Ascending aorta (tissue), 2 donors: ENCODE data around the gene DDR1. TPM values are rescaled to one million over a fixed set of nuclear protein-coding genes. Genes with fewer than 3 reads are reported as not detected.
"Not testable (repeated sequence)": the region's sequence is repeated elsewhere in the genome, so short reads cannot be mapped to it uniquely, and the experiment has no call there.

Experiments used
- DNase-seq, 2 donors: peaks; one replicate each; pipeline ENCODE4 v3.0.0-alpha.2; 2019; ENCODE audit warnings: low spot score in 2 of 2
- H3K27ac ChIP-seq, 2 donors: fragments of 200-600 bp; sonication (generic); one replicate each; pipeline ENCODE4 v1.5.1; 2016 to 2017; ENCODE audit warnings: mild to moderate bottlenecking in 1 of 2
- H3K27me3 ChIP-seq: fragments of 200-600 bp; sonication (generic); one replicate; pipeline ENCODE4 v1.5.1; 2017
- H3K36me3 ChIP-seq, 2 donors: fragments of 200-600 bp; sonication (generic); one replicate each; pipeline ENCODE4 v1.5.1; 2016
- H3K4me1 ChIP-seq, 2 donors: fragments of 200-600 bp; sonication (generic); one replicate each; pipeline ENCODE4 v1.5.1; 2016 to 2017; ENCODE audit warnings: mild to moderate bottlenecking in 1 of 2
- H3K4me3 ChIP-seq, 2 donors: fragments of 200-600 bp; sonication (generic); one replicate each; pipeline ENCODE4 v1.5.1; 2016 to 2017; ENCODE audit warnings: mild to moderate bottlenecking in 1 of 2
- H3K9me3 ChIP-seq, 2 donors: fragments of 200-600 bp; sonication (generic); one replicate each; pipeline ENCODE4 v1.5.1; 2016
- intact Hi-C: fragments of 100-400 bp; cut with DNase I; formaldehyde crosslinking; loops from one replicate; pipeline ENCODE4 v1.15.1; 2023
- total RNA-seq: library from RNA; depleted of rRNA; stranded (reverse); fragments of >200 nt; gene quantifications from one replicate; pipeline ENCODE4 v1.1.0, GENCODE V29; 2016
- TF ChIP-seq, protein P1 (sequence below), 3 experiments: fragments of 200-600 bp in 2 of 3; fragments of 450-650 bp in 1 of 3; sonication (generic) in 2 of 3; IDR thresholded peaks; one replicate each; pipeline ENCODE4 v1.5.1; 2016 to 2019; ENCODE audit warnings: antibody characterized with exemption in 3 of 3, mild to moderate bottlenecking in 1 of 3, moderate library complexity in 1 of 3

DDR1 gene
- total RNA-seq, 1 donor from 2014 or later = 18.8 TPM

DNA sequence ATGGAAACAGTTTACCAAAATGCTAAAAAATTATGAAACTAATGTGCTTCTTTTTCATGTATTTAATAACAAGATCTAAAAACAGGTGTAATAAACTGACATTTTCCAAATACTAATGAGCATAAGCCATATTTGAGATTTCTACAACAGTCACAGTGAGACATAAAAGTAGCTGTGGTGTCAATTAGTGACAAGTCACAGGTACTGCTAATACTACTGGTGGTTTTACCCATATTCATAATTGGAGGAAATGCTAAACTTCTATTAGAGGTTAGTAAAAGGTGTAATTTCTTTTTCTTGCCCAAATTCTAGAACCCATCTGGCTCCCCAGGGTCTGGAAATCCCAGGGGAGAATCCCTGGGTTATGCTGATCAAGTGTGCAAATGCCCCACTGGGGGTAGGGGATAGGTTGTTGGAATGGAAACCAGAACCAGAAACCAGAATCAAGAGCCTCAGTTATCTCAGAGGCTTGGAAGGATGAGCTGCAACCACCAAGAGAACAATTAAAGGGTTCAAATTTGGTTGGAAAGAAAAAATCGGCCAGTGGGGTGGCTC is 16.6 kb downstream of the DDR1 start:
- Histone ChIP-seq H3K36me3 (peaks cover 31 to 34% of the 10 kb centered on the region in 2 donors), H3K27me3 (no peaks in the 10 kb centered on the region), H3K4me1 (no peaks in the 10 kb centered on the region), H3K4me3 (no peak overlapping the region), H3K27ac (no peak overlapping the region), H3K9me3 (no peaks in the 10 kb centered on the region)
- no peak for DNase-seq
- intact Hi-C loops = no loop called here
- TF ChIP-seq, protein P1, sequence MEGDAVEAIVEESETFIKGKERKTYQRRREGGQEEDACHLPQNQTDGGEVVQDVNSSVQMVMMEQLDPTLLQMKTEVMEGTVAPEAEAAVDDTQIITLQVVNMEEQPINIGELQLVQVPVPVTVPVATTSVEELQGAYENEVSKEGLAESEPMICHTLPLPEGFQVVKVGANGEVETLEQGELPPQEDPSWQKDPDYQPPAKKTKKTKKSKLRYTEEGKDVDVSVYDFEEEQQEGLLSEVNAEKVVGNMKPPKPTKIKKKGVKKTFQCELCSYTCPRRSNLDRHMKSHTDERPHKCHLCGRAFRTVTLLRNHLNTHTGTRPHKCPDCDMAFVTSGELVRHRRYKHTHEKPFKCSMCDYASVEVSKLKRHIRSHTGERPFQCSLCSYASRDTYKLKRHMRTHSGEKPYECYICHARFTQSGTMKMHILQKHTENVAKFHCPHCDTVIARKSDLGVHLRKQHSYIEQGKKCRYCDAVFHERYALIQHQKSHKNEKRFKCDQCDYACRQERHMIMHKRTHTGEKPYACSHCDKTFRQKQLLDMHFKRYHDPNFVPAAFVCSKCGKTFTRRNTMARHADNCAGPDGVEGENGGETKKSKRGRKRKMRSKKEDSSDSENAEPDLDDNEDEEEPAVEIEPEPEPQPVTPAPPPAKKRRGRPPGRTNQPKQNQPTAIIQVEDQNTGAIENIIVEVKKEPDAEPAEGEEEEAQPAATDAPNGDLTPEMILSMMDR (IDR thresholded peaks at IDR 0.05) = no peak

DNA sequence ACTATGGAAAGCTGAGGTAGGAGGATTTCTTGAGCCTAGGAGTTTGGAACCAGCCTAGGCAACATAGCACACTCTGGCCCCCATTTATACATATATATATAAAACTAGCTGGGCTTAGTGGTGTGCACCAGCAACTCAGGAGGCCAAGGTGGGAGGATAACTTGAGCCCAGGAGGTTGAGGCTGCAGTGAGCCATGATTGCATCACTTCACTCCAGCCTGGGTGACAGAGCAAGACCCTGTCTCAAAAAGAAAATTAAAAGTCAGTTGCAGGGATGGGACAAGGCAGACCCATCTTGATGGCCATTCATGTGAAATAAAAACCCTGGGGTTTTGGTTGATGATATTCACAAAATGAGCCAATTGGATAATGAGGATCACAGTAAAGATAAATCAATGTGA is 17.1 kb downstream of the DDR1 start:
- H3K9me3 ChIP-seq = no peaks in the 10 kb centered on the region
- no peaks in the 10 kb centered on the region for H3K27me3 ChIP-seq
- no peak overlapping the region for H3K4me3 ChIP-seq
- DNase-seq = no peak
- intact Hi-C loops = no loop called here
- H3K36me3 ChIP-seq = peaks cover 28 to 30% of the 10 kb centered on the region in 2 donors
- no peak overlapping the region for H3K27ac ChIP-seq
- no peaks in the 10 kb centered on the region for H3K4me1 ChIP-seq
- TF ChIP-seq, protein P1 (IDR thresholded peaks at IDR 0.05) = no peak

DNA sequence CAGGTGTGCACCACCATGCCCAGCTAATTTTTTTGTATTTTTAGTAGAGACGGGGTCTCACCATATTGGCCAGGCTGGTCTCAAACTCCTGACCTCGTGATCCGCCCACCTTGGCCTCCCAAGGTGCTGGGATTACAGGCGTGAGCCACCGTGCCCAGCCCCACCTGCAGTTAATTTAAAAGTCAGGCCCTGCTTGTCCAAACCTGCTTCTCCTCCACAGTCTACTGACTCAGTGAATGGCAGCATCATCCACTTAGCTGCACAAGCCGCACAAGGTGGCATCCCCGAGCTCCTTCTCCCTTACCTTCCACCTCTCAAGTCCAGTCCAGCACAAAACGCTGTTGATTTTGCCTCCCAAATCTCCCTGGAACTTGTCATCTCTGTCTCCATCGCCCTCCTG is 17.9 kb downstream of the DDR1 start:
- H3K9me3 ChIP-seq, H3K27ac ChIP-seq, H3K27me3 ChIP-seq, intact Hi-C loops, DNase-seq, H3K4me1 ChIP-seq, H3K4me3 ChIP-seq: not testable (repeated sequence)
- peaks cover 20 to 22% of the 10 kb centered on the region in 2 donors for H3K36me3 ChIP-seq

DNA sequence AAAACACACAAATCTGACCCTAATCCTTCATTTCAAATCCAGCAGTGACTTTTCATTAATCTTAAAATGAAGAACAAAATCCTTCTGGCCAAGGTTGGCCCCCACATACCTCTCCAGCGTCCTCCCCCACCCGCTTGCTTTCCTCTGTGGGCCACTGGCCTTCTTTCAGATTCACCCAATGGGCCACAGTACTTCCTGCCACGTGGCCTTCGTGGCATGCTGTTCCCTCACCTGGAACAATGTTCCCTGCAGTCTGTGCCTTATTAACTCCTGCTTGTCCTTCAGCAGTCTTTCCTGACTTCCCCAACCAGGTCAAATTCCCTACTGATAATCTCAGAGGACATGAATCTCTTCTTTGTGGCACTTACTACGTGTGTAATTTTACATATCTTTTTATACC is 18.4 kb downstream of the DDR1 start:
- no peak overlapping the region for H3K4me3 ChIP-seq
- H3K4me1 ChIP-seq = peaks cover 0 to 3% of the 10 kb centered on the region in 2 donors
- intact Hi-C loops = no loop called here
- H3K36me3 ChIP-seq = peaks cover 16 to 17% of the 10 kb centered on the region in 2 donors
- no peaks in the 10 kb centered on the region for H3K9me3 ChIP-seq
- TF ChIP-seq, protein P1 (IDR thresholded peaks at IDR 0.05) = no peak
- H3K27ac ChIP-seq = no peak overlapping the region
- H3K27me3 ChIP-seq = no peaks in the 10 kb centered on the region
- no peak for DNase-seq

DNA sequence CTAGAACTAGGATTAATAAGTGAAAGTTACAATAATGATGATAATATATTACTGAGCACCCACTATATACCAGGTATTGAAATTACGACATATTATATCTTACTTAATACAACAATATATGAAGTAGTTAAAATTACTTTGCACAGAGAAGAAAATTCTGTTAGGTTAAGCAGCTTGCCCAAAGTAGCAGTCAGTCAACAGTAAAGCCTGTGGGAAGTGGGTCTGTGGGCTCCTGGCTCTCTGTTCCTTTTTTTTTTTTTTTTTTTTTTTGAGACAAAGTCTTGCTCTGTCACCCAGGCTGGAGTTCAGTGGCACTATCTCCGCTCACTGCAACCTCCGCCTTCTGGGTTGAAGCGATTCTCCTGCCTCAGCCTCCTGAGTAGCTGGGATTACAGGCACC is 18.9 kb downstream of the DDR1 start:
- Histone ChIP-seq H3K27ac (no peak overlapping the region), H3K4me1 (peaks cover 0 to 3% of the 10 kb centered on the region in 2 donors), H3K27me3 (no peaks in the 10 kb centered on the region), H3K36me3 (peaks cover 10 to 12% of the 10 kb centered on the region in 2 donors), H3K9me3 (no peaks in the 10 kb centered on the region), H3K4me3 (no peak overlapping the region)
- TF ChIP-seq, protein P1 (IDR thresholded peaks at IDR 0.05) = no peak
- intact Hi-C loops = no loop called here
- no peak for DNase-seq

DNA sequence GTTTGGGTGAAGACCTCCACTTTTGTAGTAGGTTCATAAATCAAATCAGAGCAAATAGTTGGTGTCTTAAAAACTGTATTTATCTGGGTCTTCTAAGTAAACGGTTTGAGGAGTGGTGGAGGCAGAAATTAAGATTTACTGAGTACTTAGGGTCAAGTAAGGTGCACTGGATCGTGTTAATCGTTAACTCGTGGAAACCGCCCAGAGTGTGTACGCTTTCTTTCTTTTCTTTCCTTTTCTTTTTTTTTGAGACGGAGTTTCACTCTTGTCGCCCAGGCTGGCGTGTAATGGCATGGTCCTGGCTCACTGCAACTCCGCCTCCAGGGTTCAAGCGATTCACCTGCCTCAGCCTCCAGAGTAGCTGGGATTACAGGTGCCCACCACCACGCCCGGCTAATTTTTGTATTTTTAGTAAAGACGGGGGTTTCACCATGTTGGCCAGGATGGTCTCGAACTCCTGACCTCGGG is 23.0 kb downstream of the DDR1 start:
- H3K9me3 ChIP-seq, H3K27ac ChIP-seq, intact Hi-C loops, H3K27me3 ChIP-seq, DNase-seq: not testable (repeated sequence)
- Histone ChIP-seq H3K36me3 (peaks cover 16 to 24% of the 10 kb centered on the region in 2 donors), H3K4me1 (peaks cover 0 to 10% of the 10 kb centered on the region in 2 donors), H3K4me3 (peak overlapping the region; percentile 71 to 95)
